ENCODE data around the gene ZNF780A.
"Not testable (repeated sequence)": the region's sequence is repeated elsewhere in the genome, so short reads cannot be mapped to it uniquely, and the experiment has no call there.

The ZNF780A gene

DNA sequence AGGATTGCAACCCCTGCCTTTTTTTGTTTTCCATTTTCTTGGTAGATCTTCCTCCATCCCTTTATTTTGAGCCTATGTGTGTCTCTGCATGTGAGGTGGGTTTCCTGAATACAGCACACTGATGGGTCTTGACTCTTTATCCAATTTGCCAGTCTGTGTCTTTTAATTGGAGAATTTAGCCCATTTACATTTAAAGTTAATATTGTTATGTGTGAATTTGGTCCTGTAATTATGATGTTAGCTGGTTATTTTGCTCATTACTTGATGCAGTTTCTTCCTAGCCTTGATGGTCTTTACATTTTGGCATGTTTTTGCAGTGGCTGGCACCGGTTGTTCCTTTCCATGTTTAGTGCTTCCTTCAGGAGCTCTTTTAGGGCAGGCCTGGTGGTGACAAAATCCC lies 49.0 kb downstream of the ZNF780A start:
- not testable (repeated sequence) for H3K4me3 ChIP-seq (ENCODE audit: low read depth, low read length); H3K9ac ChIP-seq (ENCODE audit: low read depth, low read length); H3K27me3 ChIP-seq (ENCODE audit: control insufficient read depth, insufficient read depth, low read length); H3K27ac ChIP-seq (ENCODE audit: low read depth, low read length); H3K4me1 ChIP-seq (ENCODE audit: control insufficient read depth, insufficient read depth, low read length)
- Histone ChIP-seq H3K9me3 (ENCODE audit: control insufficient read depth, insufficient read depth, low read length) (peaks cover 45% of the 10 kb centered on the region), H3K36me3 (ENCODE audit: control insufficient read depth, insufficient read depth, low read length) (peaks cover 33% of the 10 kb centered on the region)

DNA sequence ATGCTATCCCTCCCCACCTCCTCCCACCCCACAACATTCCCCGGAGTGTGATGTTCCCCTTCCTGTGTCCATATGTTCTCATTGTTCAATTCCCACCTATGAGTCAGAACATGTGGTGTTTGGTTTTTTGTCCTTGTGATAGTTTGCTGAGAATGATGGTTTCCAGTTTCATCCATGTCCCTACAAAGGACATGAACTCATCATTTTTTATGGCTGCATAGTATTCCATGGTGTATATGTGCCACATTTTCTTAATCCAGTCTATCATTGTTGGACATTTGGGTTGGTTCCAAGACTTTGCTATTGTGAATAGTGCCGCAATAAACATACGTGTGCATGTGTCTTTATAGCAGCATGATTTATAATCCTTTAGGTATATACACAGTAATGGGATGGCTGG lies 52.7 kb downstream of the ZNF780A start:
- H3K36me3 ChIP-seq (ENCODE audit: control insufficient read depth, insufficient read depth, low read length), result peaks cover 17% of the 10 kb centered on the region

DNA sequence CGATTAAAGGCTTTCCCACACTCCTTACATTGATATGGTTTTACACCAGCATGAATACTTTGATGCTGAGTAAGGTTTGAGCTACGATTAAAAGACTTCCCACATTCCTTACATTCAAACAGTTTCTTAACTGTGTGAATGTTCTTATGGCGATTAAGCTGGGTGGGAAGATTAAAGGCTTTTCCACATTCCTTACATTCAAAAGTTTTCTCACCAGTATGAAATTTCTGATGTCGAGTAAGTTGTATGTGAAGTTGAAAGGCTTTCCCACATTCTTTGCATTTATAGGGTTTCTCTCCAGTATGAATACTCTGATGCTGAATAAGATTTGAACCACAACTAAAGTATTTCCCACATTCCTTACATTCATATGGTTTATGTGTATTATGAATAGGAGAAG lies 54.7 kb downstream of the ZNF780A start:
- no peak overlapping the region for H3K27ac ChIP-seq (ENCODE audit: low read depth, low read length)
- no peak overlapping the region for H3K9ac ChIP-seq (ENCODE audit: low read depth, low read length)
- H3K9me3 ChIP-seq (ENCODE audit: control insufficient read depth, insufficient read depth, low read length), result peaks cover 65% of the 10 kb centered on the region
- H3K4me3 ChIP-seq (ENCODE audit: low read depth, low read length), result no peak overlapping the region
- H3K27me3 ChIP-seq (ENCODE audit: control insufficient read depth, insufficient read depth, low read length), result no peaks in the 10 kb centered on the region
- peaks cover 17% of the 10 kb centered on the region for H3K36me3 ChIP-seq (ENCODE audit: control insufficient read depth, insufficient read depth, low read length)
- H3K4me1 ChIP-seq (ENCODE audit: control insufficient read depth, insufficient read depth, low read length), result no peaks in the 10 kb centered on the region

More for the DNA sequence above, 52.7 kb downstream of the ZNF780A start:
- peaks cover 47% of the 10 kb centered on the region for H3K9me3 ChIP-seq (ENCODE audit: control insufficient read depth, insufficient read depth, low read length)
- H3K4me3 ChIP-seq (ENCODE audit: low read depth, low read length); H3K4me1 ChIP-seq (ENCODE audit: control insufficient read depth, insufficient read depth, low read length); H3K9ac ChIP-seq (ENCODE audit: low read depth, low read length); H3K27ac ChIP-seq (ENCODE audit: low read depth, low read length); H3K27me3 ChIP-seq (ENCODE audit: control insufficient read depth, insufficient read depth, low read length): not testable (repeated sequence)

DNA sequence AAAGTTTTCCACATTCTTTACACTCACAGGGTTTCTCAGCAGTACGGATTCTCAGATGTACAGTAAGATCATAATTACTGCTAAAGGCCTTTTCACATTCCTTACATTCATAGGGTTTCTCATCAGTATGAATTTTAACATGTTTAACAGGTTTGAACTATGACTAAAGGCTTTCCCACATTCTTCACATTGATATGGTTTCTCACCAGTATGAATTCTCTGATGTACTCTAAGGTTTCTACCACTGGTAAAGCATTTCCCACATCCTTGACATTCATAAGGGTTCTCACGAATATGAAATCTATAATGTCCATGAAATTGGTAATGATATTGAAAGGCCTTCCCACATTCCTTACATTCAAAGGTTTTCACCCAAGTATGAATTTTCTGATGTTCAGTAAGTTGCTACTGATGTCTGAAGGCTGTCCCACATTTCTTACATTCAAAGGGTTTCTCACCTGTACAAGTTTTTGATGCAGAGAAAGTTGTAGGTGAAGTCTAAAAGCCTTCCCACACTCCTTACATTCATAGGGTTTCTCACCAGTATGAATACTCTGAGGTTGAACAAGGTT lies 56.7 kb downstream of the ZNF780A start:
- Histone ChIP-seq H3K9me3 (ENCODE audit: control insufficient read depth, insufficient read depth, low read length) (peaks cover 79% of the 10 kb centered on the region), H3K36me3 (ENCODE audit: control insufficient read depth, insufficient read depth, low read length) (peaks cover 17% of the 10 kb centered on the region), H3K27ac (ENCODE audit: low read depth, low read length) (no peak overlapping the region), H3K4me3 (ENCODE audit: low read depth, low read length) (no peak overlapping the region), H3K4me1 (ENCODE audit: control insufficient read depth, insufficient read depth, low read length) (no peaks in the 10 kb centered on the region), H3K9ac (ENCODE audit: low read depth, low read length) (no peak overlapping the region), H3K27me3 (ENCODE audit: control insufficient read depth, insufficient read depth, low read length) (no peaks in the 10 kb centered on the region)

DNA sequence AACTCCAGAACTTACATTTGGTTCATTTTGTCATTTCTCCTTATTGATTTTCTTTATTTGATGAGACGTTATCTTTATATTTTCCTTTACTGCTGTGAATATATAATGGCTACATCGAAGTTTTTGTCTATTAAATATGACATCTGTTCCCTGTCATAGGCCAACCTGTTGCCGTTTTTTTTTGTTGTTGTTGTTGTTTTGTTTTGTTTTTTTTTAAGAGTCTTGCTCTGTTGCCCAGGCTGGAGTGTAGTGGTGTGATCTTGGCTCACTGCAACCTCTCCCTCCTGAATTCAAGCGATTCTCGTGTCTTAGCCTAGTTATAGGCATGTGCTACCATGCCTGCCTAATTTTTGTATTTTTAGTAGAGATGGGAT lies 64.2 kb downstream of the ZNF780A start:
- H3K4me3 ChIP-seq (ENCODE audit: low read depth, low read length), result no peak overlapping the region
- no peaks in the 10 kb centered on the region for H3K4me1 ChIP-seq (ENCODE audit: control insufficient read depth, insufficient read depth, low read length)
- H3K27me3 ChIP-seq (ENCODE audit: control insufficient read depth, insufficient read depth, low read length), result no peaks in the 10 kb centered on the region
- H3K27ac ChIP-seq (ENCODE audit: low read depth, low read length), result no peak overlapping the region
- peaks cover 85% of the 10 kb centered on the region for H3K9me3 ChIP-seq (ENCODE audit: control insufficient read depth, insufficient read depth, low read length)
- H3K36me3 ChIP-seq (ENCODE audit: control insufficient read depth, insufficient read depth, low read length), result no peaks in the 10 kb centered on the region
- H3K9ac ChIP-seq (ENCODE audit: low read depth, low read length), result no peak overlapping the region

DNA sequence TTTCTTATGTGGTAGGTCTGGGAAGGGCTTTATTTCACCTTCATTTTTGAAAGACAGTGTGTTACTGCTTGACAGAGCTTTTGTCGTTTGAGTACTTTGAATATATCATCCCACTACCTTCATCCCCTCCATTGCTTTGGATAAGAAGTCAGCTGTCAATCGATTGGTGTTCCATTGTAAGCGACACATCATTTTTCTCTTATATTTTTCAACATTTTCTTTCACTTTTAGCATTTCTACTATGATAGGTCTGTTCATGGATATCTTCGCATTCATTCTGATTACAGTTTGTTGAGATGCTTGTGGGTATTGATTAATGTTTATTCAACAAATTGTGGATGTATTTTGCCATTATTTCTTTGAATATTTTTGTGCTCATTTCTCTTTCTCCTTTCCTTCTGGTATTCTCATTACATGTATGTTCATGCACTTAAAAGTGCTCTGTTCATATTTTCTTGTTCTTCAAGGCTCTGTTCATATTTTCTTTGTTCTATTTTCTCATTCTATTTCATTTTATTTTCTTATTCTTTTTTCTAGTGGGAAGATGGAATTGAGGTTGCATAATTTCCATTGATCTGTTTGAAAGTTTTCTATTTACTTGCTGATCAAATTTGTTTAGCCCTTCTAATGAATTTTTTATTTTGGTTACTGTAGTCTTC lies 64.7 kb downstream of the ZNF780A start:
- H3K36me3 ChIP-seq (ENCODE audit: control insufficient read depth, insufficient read depth, low read length), result no peaks in the 10 kb centered on the region
- peaks cover 83% of the 10 kb centered on the region for H3K9me3 ChIP-seq (ENCODE audit: control insufficient read depth, insufficient read depth, low read length)

DNA sequence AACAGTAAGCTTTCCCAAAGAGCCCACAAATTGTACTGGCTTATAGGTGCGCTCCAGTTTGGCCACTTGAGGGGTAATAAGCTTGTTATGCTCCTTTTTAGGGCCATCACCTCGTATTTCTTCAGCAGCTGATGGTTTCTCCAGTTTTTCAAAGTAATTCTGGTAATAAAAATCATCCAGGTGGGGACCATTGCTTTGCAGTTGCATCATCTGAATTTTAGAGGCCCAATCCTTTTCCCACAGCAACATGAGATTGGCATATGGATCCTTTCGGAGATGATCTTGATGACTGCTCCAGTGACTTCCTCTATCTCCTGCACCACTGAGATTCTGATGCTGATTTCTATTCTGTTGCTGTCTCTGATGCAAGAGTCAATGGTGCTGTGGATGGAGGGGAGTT lies 66.8 kb downstream of the ZNF780A start:
- Histone ChIP-seq H3K9ac (ENCODE audit: low read depth, low read length) (no peak overlapping the region), H3K9me3 (ENCODE audit: control insufficient read depth, insufficient read depth, low read length) (peaks cover 81% of the 10 kb centered on the region)

More for the DNA sequence above, 64.7 kb downstream of the ZNF780A start:
- no peaks in the 10 kb centered on the region for H3K4me1 ChIP-seq (ENCODE audit: control insufficient read depth, insufficient read depth, low read length)
- H3K9ac ChIP-seq (ENCODE audit: low read depth, low read length), result no peak overlapping the region
- H3K27ac ChIP-seq (ENCODE audit: low read depth, low read length), result no peak overlapping the region
- no peaks in the 10 kb centered on the region for H3K27me3 ChIP-seq (ENCODE audit: control insufficient read depth, insufficient read depth, low read length)
- H3K4me3 ChIP-seq (ENCODE audit: low read depth, low read length), result no peak overlapping the region; the same call in 1 of the 2 replicates

More for the DNA sequence above, 66.8 kb downstream of the ZNF780A start:
- Histone ChIP-seq H3K27me3 (ENCODE audit: control insufficient read depth, insufficient read depth, low read length) (no peaks in the 10 kb centered on the region), H3K27ac (ENCODE audit: low read depth, low read length) (no peak overlapping the region), H3K4me1 (ENCODE audit: control insufficient read depth, insufficient read depth, low read length) (no peaks in the 10 kb centered on the region), H3K36me3 (ENCODE audit: control insufficient read depth, insufficient read depth, low read length) (no peaks in the 10 kb centered on the region), H3K4me3 (ENCODE audit: low read depth, low read length) (no peak overlapping the region)
